Measurements from ENCODE around the gene TMEM234.

TMEM234 gene

DNA sequence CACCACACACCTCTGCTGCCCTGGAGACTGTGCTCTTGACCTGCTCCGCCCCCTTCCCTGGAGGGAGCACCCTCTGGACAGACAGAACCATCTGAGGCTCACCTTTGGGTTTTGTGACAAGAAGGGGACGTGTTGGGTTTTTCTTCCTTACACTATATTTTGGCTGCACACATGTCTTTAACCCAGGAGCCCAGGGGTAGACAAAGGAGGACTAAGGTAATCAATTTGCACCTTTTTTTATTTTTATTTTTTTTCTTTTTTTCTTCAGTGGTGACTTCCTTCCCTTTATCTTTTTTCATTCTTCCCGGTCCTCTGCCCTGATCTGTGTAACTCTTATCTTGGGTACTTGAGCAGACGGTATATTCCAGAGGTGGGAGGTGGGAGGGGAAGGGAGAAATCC lies 51.2 kb downstream of the TMEM234 start:
- no peak for DNase-seq
